B cell (primary cell): ENCODE results near the gene BRF1. TPM values are rescaled to one million over a fixed set of nuclear protein-coding genes. Genes with fewer than 3 reads are reported as not detected.

Experiments used
- ATAC-seq: fragments of 200-7000 bp; cut with Tn5 transposase; one replicate; pipeline ENCODE4 v1.10.0; 2021; ENCODE audit warnings: low read depth, mild to moderate bottlenecking, moderate number of reproducible peaks, moderate library complexity
- CTCF ChIA-PET: fragments of 350-600 bp; sonication (Branson Sonifier 250); formaldehyde crosslinking; loops from one replicate; lab custom pipeline; 2021; ENCODE audit warnings: antibody characterized with exemption, inconsistent platforms; lab: Charles Lee
- POLR2A ChIA-PET: fragments of 350-600 bp; sonication (Branson Sonifier 250); formaldehyde crosslinking; loops from one replicate; lab custom pipeline; 2021; ENCODE audit warnings: antibody characterized with exemption; lab: Charles Lee
- DNase-seq: peaks from one replicate; pipeline ENCODE4 v3.0.0; 2013
- H2AFZ ChIP-seq: 2 replicates; pipeline ENCODE4 v1.6.1; 2012; ENCODE audit warnings: mild to moderate bottlenecking, low read depth, low read length; ENCODE audit not compliant: insufficient read depth, poor library complexity, severe bottlenecking
- H3K27ac ChIP-seq, 2 donors: 1 replicate in 1 of 2; 2 replicates in 1 of 2; pipeline ENCODE4 v1.5.1; 2012 to 2013; ENCODE audit warnings: low read length in 2 of 2, mild to moderate bottlenecking in 2 of 2, moderate library complexity in 1 of 2
- H3K27me3 ChIP-seq, 4 experiments: fragments of 200-600 bp in 1 of 4; sonication (generic) in 1 of 4; replicated peaks in 1 of 4; 1 replicate in 2 of 4; 2 replicates in 2 of 4; pipeline versions ENCODE4 v1.6.1 to v1.7.0; 2013 to 2016; ENCODE audit warnings: low read length in 3 of 4, mild to moderate bottlenecking in 2 of 4, mixed read lengths in 1 of 4, moderate library complexity in 1 of 4; ENCODE audit not compliant: insufficient read depth in 4 of 4, control insufficient read depth in 3 of 4; ENCODE audit errors: control extremely low read depth in 1 of 4
- H3K36me3 ChIP-seq, 2 experiments: replicated peaks in 1 of 2; 1 replicate in 1 of 2; 2 replicates in 1 of 2; pipeline versions ENCODE4 v1.6.1 to v1.7.1; 2013; ENCODE audit warnings: low read length in 1 of 2; ENCODE audit not compliant: insufficient read depth in 2 of 2, control insufficient read depth in 1 of 2; ENCODE audit errors: control extremely low read depth in 1 of 2, extremely low read depth in 1 of 2
- H3K4me1 ChIP-seq, 2 donors: fragments of 200-600 bp in 1 of 2; sonication (generic) in 1 of 2; 1 replicate in 1 of 2; 2 replicates in 1 of 2; pipeline versions ENCODE4 v1.5.1 to v1.6.1; 2013 to 2017; ENCODE audit warnings: low read length in 2 of 2; ENCODE audit not compliant: control insufficient read depth in 2 of 2, insufficient read depth in 2 of 2
- H3K4me2 ChIP-seq: replicated peaks from 2 replicates; pipeline ENCODE3; 2012; ENCODE audit warnings: mild to moderate bottlenecking, low read depth, low read length; ENCODE audit not compliant: poor library complexity, severe bottlenecking
- H3K4me3 ChIP-seq, 5 experiments: fragments of 200-600 bp in 1 of 5; sonication (generic) in 1 of 5; 1 replicate in 3 of 5; 2 replicates in 2 of 5; pipeline versions ENCODE4 v1.5.1 to v1.7.0; 2011 to 2016; ENCODE audit warnings: low read length in 4 of 5, mild to moderate bottlenecking in 4 of 5, low read depth in 2 of 5, control low read depth in 1 of 5, moderate library complexity in 1 of 5; ENCODE audit not compliant: insufficient read depth in 1 of 5; ENCODE audit errors: control extremely low read depth in 1 of 5, extremely low read depth in 1 of 5
- H3K79me2 ChIP-seq: fragments of 200-600 bp; sonication (generic); one replicate; pipeline ENCODE4 v1.6.0; 2016; ENCODE audit warnings: low read length; ENCODE audit not compliant: control insufficient read depth, insufficient read depth
- H3K9ac ChIP-seq: fragments of 200-600 bp; sonication (generic); 2 replicates; pipeline ENCODE4 v1.6.1; 2017; ENCODE audit warnings: mild to moderate bottlenecking, low read length, moderate library complexity
- H3K9me3 ChIP-seq, 3 donors: one replicate each; pipeline versions ENCODE4 v1.6.1 to v1.7.1; 2013; ENCODE audit warnings: low read length in 2 of 3; ENCODE audit not compliant: control insufficient read depth in 2 of 3, insufficient read depth in 1 of 3; ENCODE audit errors: control extremely low read depth in 1 of 3
- H4K20me1 ChIP-seq: 2 replicates; pipeline ENCODE4 v1.6.0; 2012; ENCODE audit warnings: mild to moderate bottlenecking, low read length; ENCODE audit not compliant: insufficient read depth, control insufficient read depth, poor library complexity, severe bottlenecking
- H3K27ac Mint-ChIP-seq: one replicate; pipeline ENCODE4 v1.8.0; 2021; ENCODE audit warnings: mixed read lengths
- H3K27me3 Mint-ChIP-seq: one replicate; pipeline ENCODE4 v1.8.0; 2021; ENCODE audit warnings: mixed read lengths
- H3K4me1 Mint-ChIP-seq: one replicate; pipeline ENCODE4 v1.8.0; 2021; ENCODE audit warnings: mixed read lengths
- H3K4me3 Mint-ChIP-seq: one replicate; pipeline ENCODE4 v1.8.0; 2021; ENCODE audit warnings: mixed read lengths
- H3K9me3 Mint-ChIP-seq: one replicate; pipeline ENCODE4 v1.8.0; 2022; ENCODE audit warnings: mixed read lengths; ENCODE audit not compliant: insufficient read depth
- EZH2 ChIP-seq: IDR thresholded peaks from 2 replicates; pipeline ENCODE4 v1.6.1; 2012; ENCODE audit warnings: borderline replicate concordance, low read depth, mild to moderate bottlenecking, moderate library complexity, low read length; ENCODE audit not compliant: insufficient read depth, poor library complexity, severe bottlenecking
- WGBS: methylation state at CpG from one replicate; pipeline ENCODE4 v1.1.5; 2013; ENCODE audit warnings: missing lambda C conversion rate; ENCODE audit not compliant: insufficient coverage; 5-methylcytosine and 5-hydroxymethylcytosine counted together
- intact Hi-C: fragments of 100-400 bp; cut with micrococcal nuclease; formaldehyde crosslinking; loops from one replicate; pipeline ENCODE4 v1.10.0; 2022
- polyA plus RNA-seq: library from polyadenylated mRNA; depleted of rRNA; stranded (reverse); fragments of >200 nt; gene quantifications from 2 replicates; pipeline ENCODE4 v1.2.3, GENCODE V29; 2012
- total RNA-seq, 2 donors: library from RNA; stranded (reverse); fragments of 120-200 nt in 1 of 2; gene quantifications; 1 replicate in 1 of 2; 2 replicates in 1 of 2; pipeline versions ENCODE4 v1.2.3 to v1.2.4, GENCODE V29; 2013 to 2022
- TF ChIP-seq, protein P1 (sequence below): fragments of 200-600 bp; IDR thresholded peaks from one replicate; pipeline ENCODE4 v1.8.0; 2022; ENCODE audit warnings: antibody characterized with exemption, mild to moderate bottlenecking

Gene BRF1
- total and polyA plus RNA-seq, 2 donors (not counting 1 experiment from before 2014, with no cell fraction given): 24.5 to 55.8 TPM

DNA sequence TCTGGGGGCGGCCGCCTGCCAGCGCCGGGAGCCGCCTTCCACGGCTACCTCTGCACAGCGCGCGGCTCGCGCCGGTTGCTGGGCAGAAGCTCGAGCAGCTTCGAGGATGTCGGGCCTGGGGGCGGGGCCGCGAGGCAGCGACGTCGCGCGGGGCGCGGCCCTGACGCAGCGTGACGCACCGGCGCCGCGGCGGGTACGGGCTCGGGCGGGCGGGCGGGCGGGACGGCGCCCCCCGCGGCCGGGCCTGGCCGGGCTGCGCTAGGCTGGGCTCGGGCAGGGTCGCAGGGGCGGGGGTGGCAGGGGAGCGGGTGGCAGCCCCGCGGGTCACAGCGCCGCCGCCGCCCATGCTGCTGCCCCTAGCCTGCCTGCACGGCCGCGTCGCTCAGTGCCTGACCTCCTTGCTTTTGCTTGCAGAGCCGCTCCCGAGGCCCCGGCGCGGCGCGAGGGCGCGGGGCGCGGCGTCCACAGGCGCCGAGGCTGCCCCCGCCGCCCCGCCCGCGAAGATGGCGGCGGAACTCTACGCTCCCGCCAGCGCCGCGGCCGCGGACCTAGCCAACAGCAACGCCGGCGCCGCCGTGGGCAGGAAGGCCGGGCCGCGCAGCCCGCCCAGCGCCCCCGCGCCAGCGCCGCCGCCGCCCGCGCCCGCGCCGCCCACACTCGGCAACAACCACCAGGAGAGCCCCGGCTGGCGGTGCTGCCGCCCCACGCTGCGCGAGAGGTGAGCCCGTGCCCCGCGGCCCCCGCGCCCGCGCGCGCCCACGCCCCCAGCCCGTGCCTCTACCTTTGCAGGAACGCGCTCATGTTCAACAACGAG lies 52.2 kb downstream of the BRF1 start, which contains the start of gene BTBD6:
Gene BTBD6 (plus strand): TSS at position 166 of the 814 bp plus-strand sequence. CDS start 179 bp downstream, at position 345.
- WGBS: 6% methylated on average over 130 of the region's 130 CpGs
- ATAC-seq (peak; percentile 92), DNase-seq (peak; percentile 93)
- Mint-ChIP-seq H3K4me3 (peak within 1 kb of the TSS; percentile 86), H3K27ac (peak within 1 kb of the TSS; percentile 72), H3K9me3 (no peaks in the 10 kb centered on the region), H3K27me3 (no peaks in the 10 kb centered on the region), H3K4me1 (peaks cover 36% of the 10 kb centered on the region)
- H3K36me3 ChIP-seq: peaks cover 0 to 11% of the 10 kb centered on the region in 2 experiments
- H3K9ac ChIP-seq: peak within 1 kb of the TSS; percentile 71
- peaks cover 10 to 16% of the 10 kb centered on the region in 2 donors for H3K4me1 ChIP-seq
- peaks cover 12% of the 10 kb centered on the region for H4K20me1 ChIP-seq
- H3K4me3 ChIP-seq: peak within 1 kb of the TSS; percentile 64 to 73 (median 71)
- ChIA-PET POLR2A (interaction anchor here (0.7 to 2.0 kb wide), 4 partner anchors 52 to 241 kb away, joined by 3 to 7 read pairs (median 4); partner anchors contain the start of genes BRF1 and PACS2), CTCF (interaction anchor here (0.6 to 2.1 kb wide), 4 partner anchors 46 to 1250 kb away, joined by 3 to 7 read pairs (median 3); partner anchors contain the start of genes BRF1 and PACS2)
- peak within 1 kb of the TSS; percentile 48 to 61 for H3K27ac ChIP-seq
- TF ChIP-seq, protein P1, sequence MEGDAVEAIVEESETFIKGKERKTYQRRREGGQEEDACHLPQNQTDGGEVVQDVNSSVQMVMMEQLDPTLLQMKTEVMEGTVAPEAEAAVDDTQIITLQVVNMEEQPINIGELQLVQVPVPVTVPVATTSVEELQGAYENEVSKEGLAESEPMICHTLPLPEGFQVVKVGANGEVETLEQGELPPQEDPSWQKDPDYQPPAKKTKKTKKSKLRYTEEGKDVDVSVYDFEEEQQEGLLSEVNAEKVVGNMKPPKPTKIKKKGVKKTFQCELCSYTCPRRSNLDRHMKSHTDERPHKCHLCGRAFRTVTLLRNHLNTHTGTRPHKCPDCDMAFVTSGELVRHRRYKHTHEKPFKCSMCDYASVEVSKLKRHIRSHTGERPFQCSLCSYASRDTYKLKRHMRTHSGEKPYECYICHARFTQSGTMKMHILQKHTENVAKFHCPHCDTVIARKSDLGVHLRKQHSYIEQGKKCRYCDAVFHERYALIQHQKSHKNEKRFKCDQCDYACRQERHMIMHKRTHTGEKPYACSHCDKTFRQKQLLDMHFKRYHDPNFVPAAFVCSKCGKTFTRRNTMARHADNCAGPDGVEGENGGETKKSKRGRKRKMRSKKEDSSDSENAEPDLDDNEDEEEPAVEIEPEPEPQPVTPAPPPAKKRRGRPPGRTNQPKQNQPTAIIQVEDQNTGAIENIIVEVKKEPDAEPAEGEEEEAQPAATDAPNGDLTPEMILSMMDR: no peak
- TF ChIP-seq EZH2: no peak
- no peaks in the 10 kb centered on the region for H3K27me3 ChIP-seq
- H3K9me3 ChIP-seq: no peaks in the 10 kb centered on the region
- peak within 1 kb of the TSS; percentile 92 for H3K4me2 ChIP-seq
- H2AFZ ChIP-seq: peak within 1 kb of the TSS; percentile 83
- peaks cover 28% of the 10 kb centered on the region for H3K79me2 ChIP-seq
- intact Hi-C loops: no loop called here
